Muscle layer of duodenum (tissue), 2 donors: Measurements from ENCODE around the gene ELOF1.

ENCODE experiments used
- H3K27ac ChIP-seq: one replicate; pipeline ENCODE4 v1.7.0; 2013; ENCODE audit warnings: mild to moderate bottlenecking, low read length
- H3K27me3 ChIP-seq: one replicate; pipeline ENCODE4 v1.7.0; 2013; ENCODE audit warnings: low read depth, mild to moderate bottlenecking, control low read depth, low read length
- H3K36me3 ChIP-seq, 2 donors: one replicate each; pipeline ENCODE4 v1.7.0; 2013; ENCODE audit warnings: low read length in 2 of 2, control low read depth in 1 of 2, mild to moderate bottlenecking in 1 of 2; ENCODE audit not compliant: insufficient read depth in 2 of 2, control insufficient read depth in 1 of 2
- H3K4me1 ChIP-seq, 2 donors: one replicate each; pipeline ENCODE4 v1.7.0; 2013; ENCODE audit warnings: low read length in 2 of 2, mild to moderate bottlenecking in 2 of 2, control low read depth in 1 of 2, moderate library complexity in 1 of 2; ENCODE audit not compliant: insufficient read depth in 2 of 2, control insufficient read depth in 1 of 2
- H3K4me3 ChIP-seq, 2 donors: one replicate each; pipeline ENCODE4 v1.7.0; 2013; ENCODE audit warnings: low read length in 2 of 2, low read depth in 1 of 2, mild to moderate bottlenecking in 1 of 2
- H3K9me3 ChIP-seq, 2 donors: one replicate each; pipeline ENCODE4 v1.7.0; 2013; ENCODE audit warnings: low read length in 2 of 2, control low read depth in 1 of 2, mild to moderate bottlenecking in 1 of 2; ENCODE audit not compliant: control insufficient read depth in 1 of 2
- donor health status: healthy.

ELOF1 gene

GRCh38 chr19:11528551-11529341 is 30.3 kb downstream of the ELOF1 start, which contains the start of gene ECSIT:
Gene ECSIT (minus strand): TSS chr19:11529134. CDS start chr19:11519170, 9,964 bp downstream.
- peak within 1 kb of the TSS; percentile 91 for H3K27ac ChIP-seq
- peaks cover 4 to 13% of the 10 kb centered on the region in 2 donors for H3K4me1 ChIP-seq
- no peaks in the 10 kb centered on the region for H3K27me3 ChIP-seq

GRCh38 chr19:11519138-11519537 is 39.9 kb downstream of the ELOF1 start:
- no peak overlapping the region for H3K4me3 ChIP-seq
- no peak overlapping the region for H3K27ac ChIP-seq
- peaks cover 0 to 40% of the 10 kb centered on the region in 2 donors for H3K36me3 ChIP-seq
- no peaks in the 10 kb centered on the region for H3K27me3 ChIP-seq
- no peaks in the 10 kb centered on the region for H3K9me3 ChIP-seq
- H3K4me1 ChIP-seq, result no peaks in the 10 kb centered on the region

More at GRCh38 chr19:11528551-11529341, 30.3 kb downstream of the ELOF1 start, which contains the start of gene ECSIT:
- peaks cover 0 to 5% of the 10 kb centered on the region in 2 donors for H3K36me3 ChIP-seq
- peak within 1 kb of the TSS; percentile 97 to 98 for H3K4me3 ChIP-seq
- H3K9me3 ChIP-seq, result no peaks in the 10 kb centered on the region

- H3K27me3 ChIP-seq, result no peaks in the 10 kb centered on the region
- peaks cover 8 to 54% of the 10 kb centered on the region in 2 donors for H3K36me3 ChIP-seq
- H3K27ac ChIP-seq, result no peak overlapping the region
- H3K4me3 ChIP-seq, result no peak overlapping the region
- no peaks in the 10 kb centered on the region for H3K4me1 ChIP-seq
- H3K9me3 ChIP-seq, result no peaks in the 10 kb centered on the region
Measured at GRCh38 chr19:11513946-11514345, 45.1 kb downstream of the ELOF1 start.

- no peak overlapping the region for H3K27ac ChIP-seq
Measured at GRCh38 chr19:11510444-11510843, 48.6 kb downstream of the ELOF1 start.

GRCh38 chr19:11507370-11508078 is 51.5 kb downstream of the ELOF1 start:
- no peak overlapping the region for H3K4me3 ChIP-seq
- H3K27ac ChIP-seq, result no peak overlapping the region
- H3K36me3 ChIP-seq, result peaks cover 5 to 17% of the 10 kb centered on the region in 2 donors
- no peaks in the 10 kb centered on the region for H3K27me3 ChIP-seq
- peaks cover 0 to 11% of the 10 kb centered on the region in 2 donors for H3K4me1 ChIP-seq
- H3K9me3 ChIP-seq, result no peaks in the 10 kb centered on the region

More at GRCh38 chr19:11510444-11510843, 48.6 kb downstream of the ELOF1 start:
- H3K4me1 ChIP-seq, result peaks cover 0 to 6% of the 10 kb centered on the region in 2 donors
- H3K9me3 ChIP-seq, result no peaks in the 10 kb centered on the region
- H3K36me3 ChIP-seq, result peaks cover 8 to 32% of the 10 kb centered on the region in 2 donors
- H3K4me3 ChIP-seq, result no peak overlapping the region
- H3K27me3 ChIP-seq, result no peaks in the 10 kb centered on the region

GRCh38 chr19:11506967-11507366 is 52.1 kb downstream of the ELOF1 start:
- H3K4me3 ChIP-seq, result no peak overlapping the region
- no peaks in the 10 kb centered on the region for H3K9me3 ChIP-seq
- H3K27ac ChIP-seq, result no peak overlapping the region
- H3K36me3 ChIP-seq, result peaks cover 5 to 11% of the 10 kb centered on the region in 2 donors
- peaks cover 0 to 11% of the 10 kb centered on the region in 2 donors for H3K4me1 ChIP-seq
- H3K27me3 ChIP-seq, result no peaks in the 10 kb centered on the region

GRCh38 chr19:11506101-11506555 is 52.9 kb downstream of the ELOF1 start:
- Histone ChIP-seq H3K27me3 (no peaks in the 10 kb centered on the region), H3K4me1 (peaks cover 0 to 11% of the 10 kb centered on the region in 2 donors), H3K36me3 (peaks cover under 1 to 6% of the 10 kb centered on the region in 2 donors), H3K4me3 (peak overlapping the region; percentile 75 to 81), H3K9me3 (no peaks in the 10 kb centered on the region), H3K27ac (peak overlapping the region; percentile 39)

- H3K4me3 ChIP-seq, result peak within 1 kb of the TSS; percentile 75 to 81
- peak within 1 kb of the TSS; percentile 72 for H3K27ac ChIP-seq
- no peaks in the 10 kb centered on the region for H3K27me3 ChIP-seq
- H3K36me3 ChIP-seq, result peaks cover 0 to 3% of the 10 kb centered on the region in 2 donors
- H3K4me1 ChIP-seq, result peaks cover 0 to 11% of the 10 kb centered on the region in 2 donors
- no peaks in the 10 kb centered on the region for H3K9me3 ChIP-seq
Measured at GRCh38 chr19:11505504-11506100, 53.4 kb downstream of the ELOF1 start, which contains the start of gene ZNF653. Gene ZNF653 (minus strand): TSS chr19:11505839. CDS start chr19:11505786, 53 bp downstream.

- no peaks in the 10 kb centered on the region for H3K9me3 ChIP-seq
- H3K27ac ChIP-seq, result peak overlapping the region; percentile 72
- H3K27me3 ChIP-seq, result no peaks in the 10 kb centered on the region
- peaks cover 0 to 11% of the 10 kb centered on the region in 2 donors for H3K4me1 ChIP-seq
- H3K4me3 ChIP-seq, result peak overlapping the region; percentile 75 to 81
- H3K36me3 ChIP-seq, result no peaks in the 10 kb centered on the region
Measured at GRCh38 chr19:11505032-11505503, 54.0 kb downstream of the ELOF1 start.

GRCh38 chr19:11504502-11505031 is 54.5 kb downstream of the ELOF1 start:
- Histone ChIP-seq H3K4me3 (peak overlapping the region; percentile 62 to 81), H3K36me3 (no peaks in the 10 kb centered on the region), H3K4me1 (peaks cover 0 to 11% of the 10 kb centered on the region in 2 donors), H3K27ac (peak overlapping the region; percentile 72), H3K27me3 (no peaks in the 10 kb centered on the region), H3K9me3 (no peaks in the 10 kb centered on the region)
